D341Med (cell line): Measurements from ENCODE around the gene ERC2.
A peak's percentile ranks its signal among the peaks of the same experiment; 100 is the strongest.

Experiments
- DNase-seq: peaks from one replicate; pipeline ENCODE4 v3.0.0; 2012; ENCODE audit warnings: low spot score

ERC2 gene

DNA sequence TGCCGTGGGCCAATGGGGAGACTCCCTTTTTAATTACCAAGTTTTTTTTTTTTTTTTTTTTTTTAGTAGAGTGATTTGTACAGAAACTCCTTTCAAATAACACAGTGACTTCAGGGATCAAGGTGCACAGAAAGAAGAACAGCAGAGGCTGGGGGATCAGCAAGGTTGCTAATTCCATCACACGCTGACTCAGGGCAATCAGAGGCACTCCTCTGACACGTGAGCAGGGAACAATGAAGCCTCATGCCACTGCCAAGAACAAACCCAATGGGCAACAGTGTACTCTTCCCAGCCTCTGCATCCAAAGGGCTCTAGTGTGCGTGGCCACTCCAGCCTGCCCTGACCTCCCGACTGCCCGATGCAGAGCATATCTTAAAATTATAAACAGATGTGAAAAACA lies 794.5 kb downstream of the ERC2 start:
- DNase-seq, result no peak

DNA sequence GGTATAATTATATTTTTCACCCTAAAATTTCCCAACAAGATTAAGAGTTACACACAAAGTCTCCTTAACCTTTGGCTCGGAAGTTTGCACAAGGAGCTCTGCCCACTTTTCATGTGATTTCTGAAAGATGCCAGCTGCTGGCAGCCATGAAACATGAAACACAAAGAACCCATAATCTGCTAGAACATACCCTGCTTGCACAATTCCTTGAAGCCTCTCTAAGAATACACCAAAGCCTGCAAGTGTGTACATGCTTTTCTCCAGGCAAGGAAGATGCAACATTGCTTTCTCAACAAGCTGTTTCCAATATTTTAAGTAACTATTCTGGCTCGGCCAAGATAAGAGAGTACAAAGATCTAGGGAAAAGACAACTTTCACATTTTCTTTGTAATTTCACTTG lies 799.1 kb downstream of the ERC2 start:
- DNase-seq, result no peak

DNA sequence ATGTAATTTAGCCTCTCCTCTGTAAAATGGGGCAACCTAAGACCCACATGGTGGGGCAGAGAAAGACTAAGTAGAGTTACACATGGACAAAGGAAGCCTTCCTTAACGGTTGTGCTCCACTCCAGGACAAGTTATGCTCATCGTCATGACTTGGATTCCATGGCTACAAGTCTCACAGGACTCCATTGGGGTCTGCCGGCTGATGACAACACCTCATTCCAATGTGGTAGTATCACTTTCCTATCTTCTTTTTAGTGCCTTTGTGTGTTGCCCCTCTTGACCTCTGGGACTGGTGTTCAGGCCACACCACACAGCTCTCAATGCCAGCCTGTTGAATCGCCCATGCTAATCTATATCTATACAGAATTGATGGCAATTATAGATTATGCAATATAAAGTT lies 799.9 kb downstream of the ERC2 start:
- DNase-seq, result no peak

DNA sequence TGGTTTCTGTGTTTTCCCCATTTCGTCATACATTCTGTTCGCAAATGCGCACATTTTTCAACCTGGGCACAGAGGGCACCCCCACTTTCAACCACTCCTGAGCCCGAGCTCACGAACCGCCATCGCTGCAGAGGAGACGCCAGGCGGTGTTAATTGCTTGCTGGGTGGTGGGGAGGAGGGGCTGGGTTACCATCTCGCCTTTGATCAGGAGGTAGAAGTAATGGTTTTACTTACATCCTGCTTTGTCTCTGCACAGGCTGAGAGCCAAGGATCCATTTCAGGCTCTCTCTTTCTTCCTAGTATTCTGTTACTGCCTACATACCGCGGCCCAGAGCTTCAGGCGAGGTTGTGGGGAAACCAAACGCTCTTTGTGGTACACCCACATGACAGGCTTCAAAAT lies 803.9 kb downstream of the ERC2 start:
- no peak for DNase-seq

DNA sequence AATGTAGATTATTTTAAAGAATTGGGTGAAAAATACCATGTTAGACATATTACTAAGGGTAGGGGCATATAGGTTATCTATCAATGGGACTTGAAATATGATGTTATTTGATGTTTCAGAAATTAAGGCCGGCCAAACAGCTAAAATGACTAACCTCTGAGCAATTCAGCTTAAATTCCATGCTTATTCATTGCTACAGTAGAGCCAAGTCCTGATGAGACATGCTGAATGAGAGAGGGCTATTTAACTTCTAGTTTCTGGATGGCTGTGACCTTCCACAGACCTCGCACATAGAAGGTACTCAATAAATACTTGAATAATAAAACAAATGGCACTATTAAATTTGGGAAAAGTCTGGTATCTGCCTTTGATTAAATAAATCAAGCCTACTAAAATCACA lies 805.6 kb downstream of the ERC2 start:
- no peak for DNase-seq

DNA sequence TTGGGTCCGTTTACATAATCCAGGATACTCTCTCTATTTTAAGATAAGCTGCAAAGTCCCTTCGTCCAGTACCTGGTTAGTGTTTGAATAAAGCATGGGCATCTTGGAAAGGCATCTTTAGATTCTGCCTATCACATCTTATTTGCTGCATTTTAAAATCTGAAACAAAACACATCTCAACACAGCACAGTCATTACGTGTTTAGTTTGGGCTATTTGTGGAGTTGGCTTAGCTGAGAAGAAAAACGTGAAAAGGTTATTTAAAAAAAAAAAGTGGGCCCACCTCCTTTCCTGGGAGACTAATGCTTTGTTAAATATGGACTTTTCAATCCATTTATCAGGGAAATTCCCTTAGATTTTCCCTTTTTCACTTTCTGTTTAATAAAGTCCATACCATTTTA lies 806.7 kb downstream of the ERC2 start:
- DNase-seq, result no peak

DNA sequence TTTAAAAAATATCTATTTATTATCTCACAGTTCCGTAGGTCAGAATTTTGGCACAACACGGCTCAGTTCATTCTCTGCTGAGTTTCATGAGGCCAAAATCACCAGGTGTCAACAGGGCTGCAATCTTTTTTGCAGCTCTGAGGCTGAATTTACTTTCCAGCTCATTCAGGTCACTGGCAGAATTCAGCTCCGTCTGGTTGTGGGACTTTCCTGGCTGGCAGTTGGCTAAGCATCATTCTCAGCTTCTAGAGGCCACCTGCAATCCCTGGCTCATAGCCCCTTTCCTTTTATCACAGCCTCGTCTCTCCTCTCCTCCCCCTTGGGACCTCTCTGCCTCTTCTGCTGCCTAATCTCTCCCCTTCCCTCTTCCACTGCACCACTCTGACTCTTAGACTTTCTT lies 807.1 kb downstream of the ERC2 start:
- no peak for DNase-seq

DNA sequence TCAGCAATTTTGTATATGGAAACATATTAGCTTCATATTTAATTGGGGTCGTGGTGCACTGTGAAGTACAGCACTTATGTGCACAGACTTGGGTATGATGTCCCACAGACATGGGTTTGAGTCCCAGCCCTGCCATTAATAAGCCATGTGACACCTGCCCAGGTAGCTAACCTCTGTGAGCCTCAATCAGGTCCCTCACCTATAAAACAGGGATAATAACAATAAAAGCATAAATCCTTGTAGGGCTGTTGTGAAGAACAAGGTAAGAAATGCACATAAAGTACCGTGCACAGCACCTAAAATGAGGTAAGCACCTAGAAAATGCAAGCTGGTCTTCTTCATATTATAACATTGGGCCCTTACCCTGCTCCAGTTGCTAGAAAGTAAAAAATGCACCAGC lies 807.6 kb downstream of the ERC2 start:
- DNase-seq, result no peak

DNA sequence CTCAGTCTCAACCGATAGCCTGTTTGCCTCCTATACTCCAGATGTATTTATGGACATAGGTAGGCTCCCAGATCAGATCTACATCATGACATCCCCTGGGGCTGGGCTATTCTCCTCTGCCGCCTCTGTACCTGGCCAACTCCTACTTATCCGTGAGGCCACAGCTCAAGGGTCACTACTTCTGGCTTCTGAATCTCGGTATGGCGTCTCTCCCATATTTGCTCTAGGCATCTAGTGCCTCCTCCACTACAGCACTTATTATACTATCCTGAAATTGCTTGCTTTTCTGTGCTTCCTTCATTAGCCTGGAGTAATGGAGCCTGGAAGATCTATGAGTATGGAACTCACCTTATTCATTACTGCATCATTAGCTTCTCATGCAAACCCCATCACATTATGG lies 808.6 kb downstream of the ERC2 start:
- DNase-seq, result no peak

DNA sequence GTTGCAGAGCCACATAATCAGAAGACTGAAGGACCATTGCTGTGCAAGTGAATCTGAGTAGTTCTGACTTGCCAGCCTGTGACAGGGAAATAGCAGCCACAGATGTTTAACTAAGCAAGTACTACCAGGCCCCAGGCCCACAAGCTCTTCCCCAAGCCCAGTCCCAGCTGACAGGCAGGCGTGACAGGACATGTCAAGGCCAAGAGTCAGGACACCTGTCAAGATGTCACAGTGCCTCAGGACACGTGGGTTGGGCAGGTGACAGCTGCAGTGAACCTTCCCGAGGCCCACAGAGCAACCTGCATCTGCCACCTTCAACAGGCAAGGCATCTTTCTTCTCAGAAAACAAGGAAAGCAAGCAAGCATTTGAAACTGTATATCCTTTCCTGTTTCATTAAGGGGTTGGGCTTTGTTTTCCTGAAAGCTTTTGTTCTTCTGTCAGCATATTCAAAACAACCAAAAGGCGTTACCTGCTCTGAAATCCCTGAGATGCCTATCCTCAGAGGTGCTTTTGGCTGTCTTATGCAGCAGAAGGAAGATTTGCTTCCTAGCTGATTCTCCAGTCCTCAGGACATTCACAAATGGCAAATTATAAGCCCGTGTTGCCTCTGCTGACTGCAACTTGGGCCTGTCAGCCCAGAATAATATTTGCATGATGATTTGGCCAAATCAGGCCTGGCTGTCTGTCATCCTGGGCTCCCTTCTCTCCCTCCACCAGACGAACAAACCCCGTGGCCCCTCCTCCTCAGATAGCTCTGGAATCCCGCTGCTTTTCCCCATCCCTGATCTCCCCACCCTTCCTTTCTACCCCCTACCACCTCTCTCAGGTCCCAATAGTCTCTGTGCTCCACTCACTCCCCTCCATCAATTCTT lies 809.3 kb downstream of the ERC2 start:
- DNase-seq, result no peak

DNA sequence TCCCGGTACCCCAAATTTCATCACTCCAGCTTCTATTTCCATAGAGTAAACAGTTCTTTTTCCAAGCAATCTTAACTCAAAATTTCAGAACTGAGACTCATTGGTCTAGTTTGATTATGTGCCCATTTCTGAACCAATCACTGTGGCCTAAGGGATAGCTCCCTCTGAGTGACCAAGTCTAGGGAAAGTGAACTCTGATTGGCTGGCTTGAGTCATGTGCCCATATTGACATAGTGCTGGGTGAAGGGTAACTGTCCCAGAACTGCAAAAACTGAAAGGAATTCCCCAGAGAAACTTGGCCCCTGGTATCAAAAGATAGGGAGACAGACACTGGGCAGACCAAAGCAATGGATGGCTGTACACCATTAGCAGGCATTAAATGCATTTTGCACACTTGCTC lies 810.0 kb downstream of the ERC2 start:
- DNase-seq, result no peak

DNA sequence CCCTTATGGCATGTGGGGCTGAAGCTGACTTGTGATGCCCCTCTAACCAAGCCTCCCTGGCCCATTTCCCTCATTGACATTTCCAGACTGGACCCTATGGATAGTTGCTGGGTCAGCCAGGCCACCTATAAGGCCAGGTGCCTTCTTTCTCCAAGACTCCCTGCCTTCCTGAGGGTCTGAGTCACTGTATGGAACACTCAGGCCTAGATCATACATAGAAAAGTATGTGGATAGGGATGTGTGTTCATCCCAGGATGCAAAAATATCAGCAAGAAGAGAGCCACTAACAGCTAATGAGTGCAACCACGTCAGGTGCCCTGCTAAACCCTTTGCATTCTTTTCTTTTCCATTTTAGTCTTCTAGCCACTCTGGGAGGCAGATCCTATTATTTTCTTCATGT lies 812.7 kb downstream of the ERC2 start:
- DNase-seq, result no peak

DNA sequence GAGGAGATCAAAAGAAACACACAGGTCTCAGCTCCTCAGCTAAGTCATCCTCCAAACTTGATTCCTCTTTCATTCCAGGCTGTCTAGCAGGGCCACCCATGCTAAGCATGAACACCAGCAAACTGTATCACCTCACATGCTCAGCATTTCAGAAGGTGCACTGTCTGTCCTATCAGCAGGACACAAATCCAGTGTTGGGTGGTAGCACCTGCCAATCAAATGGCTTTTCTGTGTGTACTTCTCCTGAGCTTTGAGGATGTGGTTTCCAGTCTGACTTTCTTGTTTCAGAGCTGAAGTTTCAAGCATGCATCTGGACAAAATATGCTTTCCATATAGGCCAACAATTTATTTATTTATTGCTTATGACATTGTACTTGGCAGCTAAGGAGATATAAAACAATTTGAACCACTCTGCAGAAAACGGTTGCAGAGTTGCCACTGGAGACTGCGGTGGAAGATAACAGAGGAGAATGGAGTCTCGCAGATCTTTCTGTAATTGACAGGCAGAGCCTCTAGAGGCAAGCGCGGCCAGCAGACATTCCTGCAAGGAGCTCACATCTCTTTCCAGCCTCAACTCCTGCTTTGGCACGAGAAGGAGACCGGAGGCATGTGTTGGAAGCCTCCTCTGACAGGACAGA lies 814.0 kb downstream of the ERC2 start:
- DNase-seq, result no peak

DNA sequence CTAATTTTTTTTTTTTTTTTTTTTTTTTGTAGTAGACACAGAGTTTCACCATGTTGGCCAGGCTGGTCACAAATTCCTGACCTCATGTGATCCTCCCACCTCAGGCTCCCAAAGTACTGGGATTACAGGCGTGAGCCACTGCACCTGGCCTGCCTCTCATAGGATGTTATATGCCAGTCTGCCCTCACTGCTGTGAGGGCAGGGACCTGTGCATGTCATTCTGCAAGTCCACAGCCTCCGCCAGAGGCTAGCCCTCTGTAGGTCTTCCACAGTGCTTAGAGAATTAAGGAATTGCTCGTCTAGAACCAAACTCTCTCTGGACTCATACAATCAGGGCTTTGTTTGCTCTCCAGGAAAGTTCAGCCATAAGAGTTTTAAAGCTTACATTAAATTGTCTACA lies 817.3 kb downstream of the ERC2 start:
- DNase-seq, result no peak

DNA sequence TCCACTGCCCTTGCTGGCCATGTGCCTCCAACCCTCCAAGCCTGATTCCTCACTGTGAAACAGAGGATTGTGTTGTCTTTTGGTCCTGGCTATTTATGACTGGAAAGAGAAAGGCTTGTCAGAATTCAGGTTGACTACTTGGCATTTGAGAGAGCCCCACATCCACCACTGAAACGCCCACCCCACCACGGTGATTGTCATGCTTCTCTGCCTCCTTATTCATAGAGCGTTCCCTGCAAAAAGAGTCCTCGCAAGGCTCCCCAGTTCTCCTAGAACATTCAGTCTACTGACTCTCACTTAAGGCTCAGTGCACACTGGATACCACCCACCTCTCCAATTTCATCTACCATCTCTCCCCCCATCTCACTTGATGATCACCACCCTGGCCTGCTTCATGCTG lies 818.3 kb downstream of the ERC2 start:
- no peak for DNase-seq

DNA sequence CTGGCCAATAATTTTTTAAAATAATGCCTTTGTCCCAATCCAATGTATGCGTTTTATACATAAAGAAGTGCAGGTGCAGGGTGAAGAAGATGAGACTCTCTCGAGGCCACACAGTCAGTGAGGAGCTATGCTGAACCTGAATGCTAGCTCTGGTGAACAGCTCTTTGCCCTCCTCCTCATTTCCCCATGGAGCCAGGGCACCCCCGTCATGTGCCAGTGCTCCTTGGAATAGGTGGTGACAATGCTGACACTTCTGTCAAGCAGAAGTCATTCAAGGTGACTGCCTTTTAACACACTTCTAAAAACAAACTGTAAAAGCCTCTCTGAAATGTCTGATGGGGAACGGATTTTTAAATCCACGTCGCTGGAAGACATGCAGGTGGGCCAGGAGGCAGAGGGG lies 818.7 kb downstream of the ERC2 start:
- no peak for DNase-seq

DNA sequence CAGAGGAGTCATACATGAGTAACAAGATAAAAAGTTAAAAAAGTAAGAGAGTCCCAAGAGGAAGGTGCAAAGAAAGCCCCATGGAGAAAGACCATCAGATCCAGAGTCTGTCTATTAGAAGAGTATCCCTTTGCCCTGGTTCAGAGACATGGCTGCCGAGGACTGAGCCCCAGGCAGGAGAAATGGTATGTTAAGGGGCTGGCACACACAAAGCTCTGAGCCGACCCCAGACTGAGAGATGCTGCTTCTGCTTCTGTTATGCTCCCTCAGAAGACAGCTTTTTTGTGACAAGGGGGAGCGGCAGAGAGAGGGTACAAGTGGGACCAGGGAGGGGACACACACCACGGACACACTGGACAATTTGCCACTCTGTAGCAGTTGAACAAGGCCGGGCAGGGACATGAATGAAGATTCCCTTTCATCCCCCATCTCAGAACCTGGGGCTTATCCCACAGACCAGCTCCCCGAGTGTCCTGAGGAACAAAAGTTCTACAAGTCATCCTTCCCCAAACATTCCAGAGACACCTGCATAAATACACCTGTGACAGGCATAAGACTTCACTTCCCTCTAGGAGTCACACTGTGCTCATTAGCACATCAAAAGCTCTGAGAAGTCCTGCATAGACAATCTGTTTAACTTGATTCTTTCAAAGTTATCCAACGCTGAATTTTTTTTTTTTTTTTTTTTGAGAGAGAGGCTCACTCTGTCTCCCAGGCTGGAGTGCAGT lies 819.5 kb downstream of the ERC2 start:
- DNase-seq, result no peak

DNA sequence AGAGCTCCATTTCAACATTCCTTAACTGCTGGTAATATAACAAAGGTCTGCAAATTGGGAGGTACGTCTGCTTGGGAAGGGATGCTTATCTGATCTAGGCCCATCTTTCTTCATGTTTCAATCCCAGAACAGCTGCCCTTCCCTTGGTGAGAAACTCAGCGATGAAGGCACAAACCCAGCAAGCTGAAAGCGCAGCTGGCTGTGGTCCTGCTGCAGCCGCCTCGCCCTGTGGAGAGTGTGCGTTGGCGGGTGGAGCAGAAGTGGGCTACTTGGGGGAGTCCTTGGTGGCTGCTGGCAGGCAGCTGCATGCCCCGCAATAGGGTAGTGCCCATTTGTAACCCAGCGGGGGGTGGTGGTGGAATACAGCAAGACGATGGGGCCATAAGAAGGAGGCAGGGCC lies 820.6 kb downstream of the ERC2 start:
- DNase-seq, result no peak

DNA sequence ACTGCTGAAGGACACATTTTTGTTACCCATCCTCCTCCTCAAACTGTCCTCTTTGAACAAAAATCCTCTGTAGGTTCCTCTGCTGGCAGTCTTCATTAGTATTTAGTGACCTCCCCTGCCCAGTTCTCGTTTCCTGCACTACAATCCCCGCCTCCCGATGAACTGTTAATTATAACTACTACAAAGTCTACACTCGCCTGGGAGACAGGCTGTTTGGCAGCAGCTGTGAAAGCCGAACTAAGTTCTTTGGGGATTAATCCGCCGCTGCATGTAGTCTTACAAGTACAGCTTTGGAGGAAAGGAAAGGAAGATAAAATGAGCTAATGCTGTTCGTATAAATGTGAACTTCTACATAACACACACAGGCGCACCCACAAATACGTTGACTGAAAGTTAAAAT lies 821.2 kb downstream of the ERC2 start:
- DNase-seq, result peak; percentile 37

DNA sequence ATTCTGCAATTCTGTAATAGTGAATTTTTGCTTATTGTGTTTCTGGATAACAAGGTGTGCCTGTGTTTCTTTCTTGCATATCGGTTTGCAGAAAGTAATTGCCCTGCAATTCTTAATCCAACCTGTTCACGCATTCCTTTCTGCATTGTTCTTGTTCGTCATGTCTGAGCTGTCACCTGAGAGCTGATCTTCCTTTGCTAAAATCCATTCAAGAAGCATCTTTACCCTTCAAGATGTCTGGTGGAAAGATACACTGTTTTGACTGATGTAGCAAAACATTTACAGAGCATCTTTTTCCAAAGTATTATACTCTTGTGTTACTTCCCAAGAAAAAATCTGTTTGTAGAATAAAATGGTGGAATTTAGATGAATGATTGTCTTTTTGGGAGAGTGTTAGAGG lies 822.1 kb downstream of the ERC2 start:
- no peak for DNase-seq

DNA sequence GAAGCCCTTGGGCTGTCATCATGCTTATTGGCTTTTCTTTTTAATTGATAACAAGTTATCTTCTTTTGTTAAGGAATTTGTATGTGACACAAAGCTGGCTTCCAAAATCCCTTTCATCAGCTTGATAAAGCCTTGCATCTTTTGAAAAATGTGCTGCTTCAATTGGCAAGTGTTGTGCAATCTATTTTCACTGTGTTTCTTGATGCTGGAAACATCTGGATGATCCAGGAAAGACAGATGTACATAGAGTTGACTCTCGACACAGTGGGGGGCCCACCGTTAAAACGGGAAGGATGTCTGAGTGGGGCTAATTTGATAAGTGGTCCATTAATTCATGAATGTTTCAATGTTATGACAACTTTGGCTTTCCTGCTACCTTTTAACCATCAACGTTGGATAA lies 822.8 kb downstream of the ERC2 start:
- DNase-seq, result no peak

DNA sequence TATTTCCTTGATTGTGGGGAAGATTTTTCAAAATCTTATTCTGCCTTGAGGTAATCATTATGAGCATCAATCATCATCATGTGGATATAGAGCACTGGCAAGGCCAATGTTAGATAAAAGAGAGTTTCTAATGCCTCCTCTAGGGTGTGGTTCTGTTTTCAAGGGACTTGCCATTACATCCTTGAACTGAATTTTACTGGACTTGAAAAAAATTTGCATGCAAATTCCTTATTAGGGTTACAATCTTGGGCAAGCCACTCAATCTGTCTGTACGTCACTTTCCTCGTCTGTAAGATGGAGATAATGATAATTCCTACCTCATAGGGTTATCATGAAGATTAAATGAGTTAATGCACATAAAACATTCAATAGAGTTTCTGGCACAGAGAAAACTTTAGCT lies 825.0 kb downstream of the ERC2 start:
- DNase-seq, result no peak

DNA sequence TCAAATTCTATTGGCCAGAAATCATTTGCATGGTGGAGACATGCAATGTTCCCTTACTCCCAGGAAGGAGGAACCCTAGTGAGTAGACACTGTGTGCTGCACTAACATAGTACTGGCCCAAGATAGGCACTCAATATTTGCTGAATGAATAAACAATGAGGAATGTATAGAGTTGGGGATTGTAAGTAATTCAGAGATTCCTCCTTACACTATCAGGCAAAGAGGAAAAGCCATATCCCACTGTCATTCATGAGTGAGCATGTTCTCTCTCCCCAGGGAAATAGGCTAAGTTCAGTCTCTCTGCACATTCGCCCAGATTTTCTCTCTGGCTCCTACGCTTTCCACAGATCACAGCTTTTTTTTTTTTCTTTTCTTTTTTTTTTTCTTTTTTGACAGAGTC lies 826.3 kb downstream of the ERC2 start:
- no peak for DNase-seq
